Measurements from ENCODE around the gene LRRC28.
A peak's percentile ranks its signal among the peaks of the same experiment; 100 is the strongest.

The LRRC28 gene

DNA sequence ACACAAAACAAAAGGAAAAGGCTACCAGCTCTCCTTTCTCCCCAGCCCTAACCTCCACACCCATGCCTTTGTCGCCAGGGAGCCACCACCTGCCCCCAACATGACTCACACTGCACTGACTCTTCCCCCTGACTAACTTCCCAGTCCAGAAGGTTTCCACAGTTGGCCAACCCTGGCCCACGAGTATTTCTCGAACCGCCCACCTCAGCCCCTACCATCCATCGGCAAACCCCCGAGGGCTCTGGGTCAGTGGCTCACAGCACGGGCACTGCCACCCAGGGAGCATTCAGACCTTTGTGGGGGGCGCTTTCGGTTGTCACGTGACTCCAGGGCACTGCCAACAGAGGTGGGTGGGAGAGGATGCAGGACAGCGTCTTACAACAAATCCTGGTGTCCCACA is 152.3 kb downstream of the LRRC28 start:
- no peak for DNase-seq

DNA sequence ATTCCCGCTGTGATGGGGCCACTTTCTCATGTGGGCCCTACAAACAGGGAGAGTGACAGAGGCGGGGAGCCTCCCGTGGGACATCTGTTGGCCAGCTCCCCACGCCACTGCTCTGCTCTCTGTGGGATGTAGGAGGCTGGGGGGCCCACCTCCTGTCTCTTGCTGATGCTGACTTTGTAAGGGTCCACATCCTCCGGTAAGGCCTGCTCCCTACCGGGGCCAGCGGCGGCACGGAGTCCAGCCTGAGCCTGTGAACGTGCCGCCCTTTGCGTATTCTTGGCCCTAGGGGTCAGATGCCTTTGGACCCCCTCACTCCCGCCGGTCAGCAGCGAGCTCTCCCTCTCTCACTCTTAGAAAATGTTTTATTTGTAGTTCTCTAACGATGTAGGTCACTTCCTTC is 153.2 kb downstream of the LRRC28 start:
- no peak for DNase-seq

DNA sequence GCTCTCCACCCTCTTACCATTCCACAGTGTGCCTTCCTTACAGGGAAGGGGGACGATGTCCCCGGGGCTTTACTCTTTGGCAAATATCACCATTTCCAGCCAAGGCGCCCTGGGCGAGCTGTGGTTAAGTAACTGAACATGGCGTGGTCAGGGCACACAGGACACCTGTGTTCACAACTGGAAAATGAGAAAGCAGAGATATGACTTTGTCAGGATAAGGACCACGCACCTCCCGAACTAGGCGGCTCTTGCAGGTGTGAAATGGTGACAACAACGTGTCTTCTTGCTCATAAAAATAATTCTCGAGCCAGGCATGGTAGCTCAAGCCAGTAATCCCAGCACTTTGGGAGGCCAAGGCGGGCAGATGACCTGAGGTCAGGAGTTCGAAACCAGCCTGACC is 154.8 kb downstream of the LRRC28 start:
- no peak for DNase-seq

GRCh38 chr15:99406716-99407487 is 155.6 kb downstream of the LRRC28 start:
- DNase-seq: no peak

DNA sequence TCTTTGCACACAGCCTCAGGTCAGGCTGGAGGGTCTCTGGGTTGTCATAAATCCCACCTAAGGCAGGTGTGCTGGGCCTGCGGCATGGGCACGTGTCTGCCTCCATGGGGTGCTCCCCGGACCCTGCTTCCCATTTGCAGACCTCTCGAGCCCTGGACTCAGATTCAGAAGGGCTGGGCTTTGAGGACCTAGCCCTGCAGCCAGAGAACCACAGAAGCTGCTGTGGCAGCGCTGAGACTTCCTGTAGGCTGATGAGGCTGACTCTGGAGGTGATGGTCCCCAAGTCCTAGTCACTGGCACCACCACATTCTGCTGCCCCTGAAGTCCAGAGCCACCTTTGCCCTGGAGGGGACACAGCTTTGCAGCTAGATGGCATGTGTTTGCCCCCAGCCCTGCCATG is 156.4 kb downstream of the LRRC28 start:
- no peak for DNase-seq

DNA sequence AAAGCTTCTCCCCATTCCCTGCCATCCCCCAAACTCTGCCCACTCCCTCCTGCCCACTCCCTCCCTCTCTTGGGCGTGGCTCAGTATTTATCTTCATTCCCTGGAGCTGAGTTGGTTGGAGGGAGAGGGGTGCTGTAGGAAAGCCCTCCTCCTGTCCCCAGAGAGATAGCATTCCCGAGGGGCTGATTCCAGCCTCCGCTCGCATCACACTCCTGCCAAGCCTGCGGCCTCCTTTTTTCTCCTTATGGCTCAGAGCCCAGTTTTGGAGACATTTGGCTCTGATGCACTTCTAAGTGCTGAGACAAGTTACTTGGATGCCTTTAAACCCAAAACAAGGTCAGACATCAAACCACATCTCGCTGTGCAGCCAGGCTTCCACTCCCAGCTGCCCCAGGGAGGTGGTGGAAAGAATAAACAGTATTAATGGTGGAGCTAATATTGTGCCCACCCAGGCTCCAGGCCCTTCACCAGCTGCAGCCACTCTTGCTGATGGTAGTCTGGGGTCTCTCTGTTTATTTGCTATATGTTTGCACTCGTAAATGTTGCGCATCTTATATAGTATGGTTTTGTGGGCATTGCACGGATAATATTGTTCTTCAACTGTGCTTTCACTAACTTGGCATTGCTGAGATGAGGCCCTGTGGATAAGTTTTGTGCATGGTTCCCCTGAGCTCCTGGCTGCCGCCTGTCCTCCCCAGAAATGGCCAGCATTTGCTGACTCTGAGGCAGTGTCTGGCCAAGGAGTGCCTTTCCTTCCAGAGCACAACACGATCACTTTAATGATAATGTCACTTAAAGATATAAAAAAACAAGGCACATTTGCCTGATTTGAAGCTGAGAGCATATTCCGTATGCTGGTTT is 157.2 kb downstream of the LRRC28 start:
- DNase-seq: no peak

DNA sequence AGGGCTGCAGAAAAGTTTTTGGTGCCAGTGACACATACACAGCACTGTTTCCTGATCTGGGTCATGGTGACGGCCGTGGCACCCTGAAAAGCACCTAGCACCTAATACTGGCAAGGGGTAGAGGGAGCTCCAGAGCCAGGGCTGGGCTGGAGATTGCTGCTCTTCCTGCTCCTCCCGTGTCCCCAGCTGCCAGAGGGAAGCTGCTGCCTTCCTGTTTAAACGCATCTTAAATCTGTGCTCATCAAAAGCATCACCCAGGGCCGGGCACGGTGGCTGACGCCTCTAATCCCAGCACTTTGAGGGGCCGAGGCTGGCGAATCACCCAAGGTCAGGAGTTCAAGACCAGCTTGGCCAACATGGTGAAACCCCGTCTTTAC is 157.8 kb downstream of the LRRC28 start:
- DNase-seq: peak; percentile 50

DNA sequence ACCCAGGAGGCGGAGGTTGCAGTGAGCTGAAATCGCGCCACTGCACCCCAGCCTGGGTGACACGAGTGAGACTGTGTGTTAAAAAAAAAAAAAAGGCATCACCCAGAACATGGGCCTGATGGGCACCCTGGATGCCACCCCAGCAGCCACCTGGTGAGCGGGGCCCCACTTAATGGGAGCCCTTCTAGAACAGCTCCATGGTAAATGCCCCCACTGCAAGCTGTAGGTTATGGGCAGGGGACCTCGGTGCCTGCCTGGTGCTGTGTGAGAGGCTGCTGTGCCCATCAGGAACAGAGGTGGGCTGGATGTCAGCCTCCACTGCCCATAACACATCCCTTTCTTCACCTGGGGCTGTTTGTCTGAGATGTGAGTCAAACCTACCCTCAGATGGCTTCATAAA is 158.3 kb downstream of the LRRC28 start:
- DNase-seq: no peak

GRCh38 chr15:99410477-99410876 is 159.2 kb downstream of the LRRC28 start:
- no peak for DNase-seq

DNA sequence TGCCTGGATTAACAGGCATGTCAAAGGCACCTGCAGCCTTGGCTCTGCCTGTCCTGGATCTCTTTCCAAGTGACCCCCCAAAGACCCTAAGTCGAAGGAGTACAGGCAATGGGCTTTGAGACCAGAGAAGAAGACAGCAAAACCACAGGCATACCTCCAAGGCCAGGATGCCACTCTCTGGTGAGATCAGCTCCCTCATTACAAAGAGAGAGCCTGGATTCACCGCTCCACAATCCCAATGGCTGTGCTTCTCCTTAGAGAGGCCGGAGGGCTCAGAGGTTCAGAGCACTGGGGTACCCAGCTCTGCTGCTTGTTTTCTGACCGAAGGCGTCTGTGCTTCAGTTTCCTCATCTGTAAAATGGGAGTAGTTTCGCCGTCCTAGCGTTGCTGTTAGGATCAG is 160.0 kb downstream of the LRRC28 start:
- DNase-seq: no peak

GRCh38 chr15:99412082-99412481 is 160.8 kb downstream of the LRRC28 start:
- no peak for DNase-seq

DNA sequence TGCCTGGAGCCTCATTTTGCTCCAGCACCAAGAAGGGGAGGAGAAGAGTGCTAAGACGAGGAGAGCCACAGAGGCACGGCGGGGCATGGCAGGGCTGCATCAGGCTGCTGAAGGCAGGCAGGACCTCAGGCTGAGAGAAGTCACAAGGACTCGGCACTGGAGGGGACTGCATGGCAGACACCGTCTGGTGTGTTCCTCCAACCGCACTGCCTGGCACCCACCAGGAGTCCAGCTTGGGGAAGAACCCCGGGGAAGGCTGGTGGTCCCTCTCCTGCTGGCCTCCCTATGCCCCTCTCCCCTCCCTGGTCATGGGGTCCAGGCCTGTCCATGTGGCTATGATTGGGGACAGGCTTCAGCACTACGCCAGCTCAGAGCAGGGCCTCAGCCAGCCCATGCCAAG is 161.3 kb downstream of the LRRC28 start:
- DNase-seq: no peak

DNA sequence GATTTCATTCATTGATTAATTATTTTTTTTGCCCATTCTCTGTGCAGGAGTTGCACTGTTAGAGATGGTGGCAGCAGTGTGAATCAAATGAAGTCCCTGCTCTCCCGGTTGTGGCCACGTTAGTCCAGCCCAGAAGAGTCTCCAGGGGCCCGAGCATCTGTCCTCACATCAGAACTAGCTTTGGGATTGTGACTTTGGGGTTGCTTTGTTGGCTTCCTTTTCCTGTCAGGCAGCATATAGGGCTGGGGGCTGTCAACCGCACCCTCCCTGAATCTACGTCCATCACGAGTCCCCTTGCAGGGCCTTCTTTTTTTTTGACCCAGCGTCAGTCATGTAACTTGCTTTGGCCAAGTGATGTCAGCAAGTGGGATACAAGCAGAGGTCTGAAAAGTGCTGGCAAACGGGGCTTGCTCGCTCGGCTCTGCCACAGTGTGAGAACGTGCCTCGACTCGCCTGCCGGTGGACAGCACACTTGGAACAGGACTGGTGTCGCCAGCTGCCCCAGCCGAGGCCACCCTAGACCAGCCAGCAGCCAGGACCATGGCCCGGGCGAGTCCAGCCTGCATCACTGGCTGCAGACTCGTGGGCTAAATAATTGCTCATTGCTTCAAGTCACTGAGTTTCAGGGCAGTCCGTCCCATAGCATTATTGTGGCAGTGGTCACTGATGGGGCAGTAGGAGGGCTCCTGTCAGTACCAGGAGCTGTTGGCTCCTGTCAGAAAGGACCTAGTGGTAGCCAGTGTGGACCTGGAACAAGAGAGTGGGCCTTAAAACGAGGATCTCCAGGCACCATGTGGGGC is 162.9 kb downstream of the LRRC28 start:
- no peak for DNase-seq

- DNase-seq: no peak
Observed at GRCh38 chr15:99414755-99415731, 163.8 kb downstream of the LRRC28 start.

GRCh38 chr15:99416191-99417188 is 165.2 kb downstream of the LRRC28 start:
- DNase-seq: no peak

DNA sequence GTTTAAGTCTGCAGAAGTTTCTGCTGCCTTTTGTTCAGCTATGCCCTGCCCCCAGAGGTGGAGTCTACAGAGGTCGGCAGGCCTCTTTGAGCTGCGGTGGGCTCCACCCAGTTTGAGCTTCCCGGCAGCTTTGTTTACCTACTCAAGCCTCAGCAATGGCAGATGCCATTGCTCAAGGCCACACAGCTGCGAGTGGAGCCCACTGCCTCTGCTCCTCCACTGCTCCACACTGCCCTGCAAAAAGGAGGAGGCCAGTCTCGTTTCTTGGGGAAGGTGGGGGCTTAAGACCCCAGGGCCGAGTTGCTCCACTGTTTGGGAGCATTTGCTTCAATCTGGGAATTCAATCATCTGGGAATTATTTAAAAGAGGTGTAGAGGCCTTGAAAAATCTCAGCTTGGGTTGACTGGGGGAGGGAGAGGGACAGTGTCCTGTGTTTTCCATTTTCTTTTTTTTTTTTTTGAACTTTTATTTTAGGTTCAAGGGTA is 169.9 kb downstream of the LRRC28 start:
- DNase-seq: no peak

DNA sequence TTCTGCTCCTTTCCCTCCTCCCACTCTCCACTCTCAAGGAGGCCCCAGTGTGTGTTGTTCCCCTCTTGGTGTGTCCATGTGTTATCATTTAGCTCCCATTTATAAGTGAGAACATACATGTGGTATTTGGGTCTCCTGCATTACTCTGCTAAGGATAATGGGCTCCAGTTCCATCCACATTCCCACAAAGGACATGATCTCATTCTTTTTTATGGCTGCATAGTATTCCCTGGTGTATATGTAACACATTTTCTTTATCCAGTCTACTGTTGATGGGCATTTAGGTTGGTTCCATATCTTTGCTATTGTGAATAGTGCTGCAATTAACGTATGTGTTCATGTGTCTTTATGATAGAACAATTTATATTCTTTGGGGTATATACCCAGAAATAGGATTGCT is 170.5 kb downstream of the LRRC28 start:
- no peak for DNase-seq

GRCh38 chr15:99423186-99424130 is 172.2 kb downstream of the LRRC28 start:
- no peak for DNase-seq

GRCh38 chr15:99424131-99424571 is 172.9 kb downstream of the LRRC28 start:
- DNase-seq: no peak
